Hepatocyte (in vitro differentiated cells): ENCODE measurements around the gene CD9. TPM values are rescaled to one million over a fixed set of nuclear protein-coding genes. Genes with fewer than 3 reads are reported as not detected.

ENCODE experiments used
- DNase-seq: peaks from one replicate; pipeline ENCODE4 v3.0.0-alpha.2; 2016; ENCODE audit warnings: low spot score
- H2AFZ ChIP-seq: fragments of 200-600 bp; sonication (generic); 2 replicates; pipeline ENCODE4 v1.6.0; 2016; ENCODE audit warnings: antibody characterized with exemption, mild to moderate bottlenecking
- H3K27ac ChIP-seq: fragments of 200-600 bp; sonication (generic); 2 replicates; pipeline ENCODE4 v1.5.1; 2016; ENCODE audit warnings: mild to moderate bottlenecking
- H3K27me3 ChIP-seq: fragments of 200-600 bp; sonication (generic); 2 replicates; pipeline ENCODE4 v1.6.1; 2016
- H3K36me3 ChIP-seq: fragments of 200-600 bp; sonication (generic); replicated peaks from 2 replicates; pipeline ENCODE4 v1.5.1; 2016; ENCODE audit warnings: low read depth; ENCODE audit not compliant: insufficient read depth
- H3K4me1 ChIP-seq: fragments of 200-600 bp; sonication (generic); 2 replicates; pipeline ENCODE4 v1.5.1; 2016; ENCODE audit warnings: mild to moderate bottlenecking, moderate library complexity; ENCODE audit not compliant: insufficient read depth
- H3K4me2 ChIP-seq: fragments of 200-600 bp; sonication (generic); 2 replicates; pipeline ENCODE4 v1.6.0; 2016
- H3K4me3 ChIP-seq: fragments of 200-600 bp; sonication (generic); 2 replicates; pipeline ENCODE4 v1.5.1; 2016; ENCODE audit warnings: mild to moderate bottlenecking
- H3K79me2 ChIP-seq: fragments of 200-600 bp; sonication (generic); 2 replicates; pipeline ENCODE4 v1.6.0; 2017; ENCODE audit warnings: mild to moderate bottlenecking
- H3K9me2 ChIP-seq: fragments of 200-600 bp; sonication (generic); replicated peaks from 2 replicates; pipeline ENCODE4 v1.6.0; 2017; ENCODE audit warnings: mild to moderate bottlenecking; ENCODE audit not compliant: insufficient read depth
- H3K9me3 ChIP-seq: fragments of 200-600 bp; sonication (generic); 2 replicates; pipeline ENCODE4 v1.5.1; 2016; ENCODE audit warnings: low read depth, mild to moderate bottlenecking
- H4K20me1 ChIP-seq: fragments of 200-600 bp; sonication (generic); 2 replicates; pipeline ENCODE4 v1.6.0; 2016; ENCODE audit warnings: mild to moderate bottlenecking; ENCODE audit not compliant: insufficient read depth, poor library complexity, severe bottlenecking
- CTCF ChIP-seq: fragments of 200-600 bp; sonication (generic); IDR thresholded peaks from 2 replicates; pipeline ENCODE4 v1.5.1; 2016; ENCODE audit warnings: antibody characterized with exemption, mild to moderate bottlenecking; ENCODE audit not compliant: poor library complexity
- EZH2 ChIP-seq: fragments of 200-600 bp; sonication (generic); IDR thresholded peaks from 2 replicates; pipeline ENCODE4 v1.6.1; 2016; ENCODE audit warnings: antibody characterized with exemption, mild to moderate bottlenecking, borderline replicate concordance
- EZH2phosphoT487 ChIP-seq: fragments of 200-600 bp; sonication (generic); IDR thresholded peaks from one replicate; pipeline ENCODE4 v1.6.1; 2018; ENCODE audit warnings: antibody characterized with exemption, mild to moderate bottlenecking, low read depth, moderate library complexity; ENCODE audit not compliant: unreplicated experiment, severe bottlenecking
- WGBS: methylation state at CpG from one replicate; pipeline ENCODE4 v1.1.6; 2016; ENCODE audit warnings: low lambda C conversion rate; ENCODE audit errors: missing lambda C conversion rate; 5-methylcytosine and 5-hydroxymethylcytosine counted together
- polyA plus RNA-seq: library from polyadenylated mRNA; unstranded; fragments of >200 nt; fragmentation: Nextera tagmentation; extraction: Ambion mirVana; gene quantifications from 2 replicates; pipeline ENCODE4 v1.2.1, GENCODE V29; 2016
- total RNA-seq: library from RNA; depleted of rRNA; stranded (reverse); fragments of >200 nt; gene quantifications from 2 replicates; pipeline ENCODE4 v1.2.3, GENCODE V29; 2014

The CD9 gene
- total and polyA plus RNA-seq, 2 experiments from 2014 or later: 117 to 188 TPM

GRCh38 chr12:6203601-6204000, 3.4 kb downstream of the CD9 start:
- WGBS: 93% methylated on average over 3 of the region's 3 CpGs
- no peaks in the 10 kb centered on the region for H3K9me3 ChIP-seq
- no peak overlapping the region for H3K4me2 ChIP-seq
- DNase-seq: no peak
- no peaks in the 10 kb centered on the region for H3K36me3 ChIP-seq
- no peak overlapping the region for H3K27ac ChIP-seq
- no peaks in the 10 kb centered on the region for H4K20me1 ChIP-seq
- no peaks in the 10 kb centered on the region for H3K27me3 ChIP-seq
- TF ChIP-seq EZH2: no peak
- no peak for TF ChIP-seq CTCF
- TF ChIP-seq EZH2phosphoT487: no peak
- peaks cover 68% of the 10 kb centered on the region for H3K79me2 ChIP-seq
- no peak overlapping the region for H3K4me3 ChIP-seq
- H2AFZ ChIP-seq: no peak overlapping the region
- no peaks in the 10 kb centered on the region for H3K9me2 ChIP-seq
- H3K4me1 ChIP-seq: peaks cover 42% of the 10 kb centered on the region

GRCh38 chr12:6204533-6205143, 4.4 kb downstream of the CD9 start:
- Histone ChIP-seq H3K27ac (no peak overlapping the region), H3K4me3 (no peak overlapping the region), H3K36me3 (no peaks in the 10 kb centered on the region), H3K9me3 (no peaks in the 10 kb centered on the region), H3K79me2 (peaks cover 79% of the 10 kb centered on the region), H3K4me1 (peaks cover 36% of the 10 kb centered on the region), H4K20me1 (no peaks in the 10 kb centered on the region), H3K27me3 (no peaks in the 10 kb centered on the region), H2AFZ (no peak overlapping the region), H3K4me2 (no peak overlapping the region), H3K9me2 (no peaks in the 10 kb centered on the region)
- 85% methylated on average over 5 of the region's 5 CpGs for WGBS
- no peak for DNase-seq
- TF ChIP-seq CTCF: no peak
- TF ChIP-seq EZH2: no peak
- TF ChIP-seq EZH2phosphoT487: no peak

DNA sequence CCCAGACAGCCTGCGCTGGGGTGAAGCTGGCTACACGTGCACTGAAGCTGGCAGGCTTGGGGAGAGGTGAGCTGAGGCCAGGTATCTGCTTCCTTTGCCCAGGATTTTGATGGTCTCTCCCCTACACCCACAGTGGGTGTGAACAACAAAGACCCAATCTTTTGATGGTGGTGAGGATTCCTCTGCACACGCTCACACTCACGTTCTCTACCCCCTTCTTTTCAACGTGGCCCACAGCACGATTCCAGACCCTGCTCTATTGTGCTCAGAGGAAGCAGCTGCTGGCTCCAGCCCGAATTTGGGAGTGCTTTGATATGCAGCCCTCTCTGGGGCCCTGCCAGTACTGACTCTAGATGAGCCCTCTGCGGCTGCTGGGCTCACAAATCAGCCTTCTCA, 4.9 kb downstream of the CD9 start:
- Histone ChIP-seq H2AFZ (no peak overlapping the region), H3K9me2 (no peaks in the 10 kb centered on the region), H3K27ac (no peak overlapping the region), H3K9me3 (no peaks in the 10 kb centered on the region), H3K79me2 (peaks cover 84% of the 10 kb centered on the region), H3K4me2 (no peak overlapping the region), H3K4me1 (peaks cover 37% of the 10 kb centered on the region), H3K36me3 (no peaks in the 10 kb centered on the region), H3K27me3 (no peaks in the 10 kb centered on the region), H4K20me1 (no peaks in the 10 kb centered on the region), H3K4me3 (no peak overlapping the region)
- no peak for DNase-seq
- WGBS: 64% methylated on average over 8 of the region's 8 CpGs
- no peak for TF ChIP-seq EZH2
- peak; percentile 4 for TF ChIP-seq CTCF

DNA sequence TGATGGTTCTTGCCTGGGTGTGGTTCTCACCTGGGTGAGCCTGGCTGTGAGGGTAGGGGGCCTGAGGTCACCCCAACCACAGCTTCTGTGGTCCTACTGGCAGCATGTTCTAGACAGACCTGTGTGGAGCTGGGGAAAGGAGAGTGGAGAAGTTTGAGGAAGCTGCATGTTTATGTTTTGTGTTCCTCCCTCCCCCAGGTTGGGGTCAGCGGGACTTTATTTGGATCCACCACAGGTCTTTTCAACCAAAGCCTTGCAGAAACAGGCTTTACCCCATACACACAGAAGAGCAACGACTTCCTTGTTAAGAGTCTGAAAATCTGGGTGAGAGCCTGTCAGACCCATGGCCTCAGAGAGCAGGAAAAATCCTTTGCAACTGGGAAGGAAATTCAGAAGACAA, 5.6 kb downstream of the CD9 start:
- peaks cover 88% of the 10 kb centered on the region for H3K79me2 ChIP-seq
- WGBS: 77% methylated on average over 2 of the region's 2 CpGs
- no peaks in the 10 kb centered on the region for H3K9me2 ChIP-seq
- no peak for DNase-seq
- H3K36me3 ChIP-seq: no peaks in the 10 kb centered on the region
- H3K4me2 ChIP-seq: no peak overlapping the region
- TF ChIP-seq CTCF (no peak), EZH2phosphoT487 (no peak), EZH2 (no peak)
- no peak overlapping the region for H3K4me3 ChIP-seq
- H3K4me1 ChIP-seq: peaks cover 35% of the 10 kb centered on the region
- no peak overlapping the region for H2AFZ ChIP-seq
- no peak overlapping the region for H3K27ac ChIP-seq
- H4K20me1 ChIP-seq: no peaks in the 10 kb centered on the region
- no peaks in the 10 kb centered on the region for H3K9me3 ChIP-seq
- H3K27me3 ChIP-seq: no peaks in the 10 kb centered on the region
